ENCODE data around the gene JUNB. TPM values are rescaled to one million over a fixed set of nuclear protein-coding genes. Genes with fewer than 3 reads are reported as not detected.

JUNB gene
- total and polyA plus RNA-seq, 10 of the 15 experiments (the other 5 are each of a cell fraction or from before 2014, with no cell fraction given), result 0.55 to 144 (median 68.3) TPM

- no peak for TF ChIP-seq CBX3 (IDR thresholded peaks at IDR 0.05; ENCODE audit: borderline replicate concordance, low read depth)
- no peak for TF ChIP-seq JUND (IDR thresholded peaks at IDR 0.05; ENCODE audit: low read depth, low read length)
- TF ChIP-seq IKZF2 (IDR thresholded peaks at IDR 0.05), result no peak
- no peak for TF ChIP-seq ZNF24 (IDR thresholded peaks at IDR 0.05)
- TF ChIP-seq, protein P1, sequence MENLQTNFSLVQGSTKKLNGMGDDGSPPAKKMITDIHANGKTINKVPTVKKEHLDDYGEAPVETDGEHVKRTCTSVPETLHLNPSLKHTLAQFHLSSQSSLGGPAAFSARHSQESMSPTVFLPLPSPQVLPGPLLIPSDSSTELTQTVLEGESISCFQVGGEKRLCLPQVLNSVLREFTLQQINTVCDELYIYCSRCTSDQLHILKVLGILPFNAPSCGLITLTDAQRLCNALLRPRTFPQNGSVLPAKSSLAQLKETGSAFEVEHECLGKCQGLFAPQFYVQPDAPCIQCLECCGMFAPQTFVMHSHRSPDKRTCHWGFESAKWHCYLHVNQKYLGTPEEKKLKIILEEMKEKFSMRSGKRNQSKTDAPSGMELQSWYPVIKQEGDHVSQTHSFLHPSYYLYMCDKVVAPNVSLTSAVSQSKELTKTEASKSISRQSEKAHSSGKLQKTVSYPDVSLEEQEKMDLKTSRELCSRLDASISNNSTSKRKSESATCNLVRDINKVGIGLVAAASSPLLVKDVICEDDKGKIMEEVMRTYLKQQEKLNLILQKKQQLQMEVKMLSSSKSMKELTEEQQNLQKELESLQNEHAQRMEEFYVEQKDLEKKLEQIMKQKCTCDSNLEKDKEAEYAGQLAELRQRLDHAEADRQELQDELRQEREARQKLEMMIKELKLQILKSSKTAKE (IDR thresholded peaks at IDR 0.05; ENCODE audit: low read depth, poor library complexity, severe bottlenecking), result no peak
These were observed 41.3 kb upstream of the JUNB start (continued) for GRCh38 chr19:12749938-12750521.

- H3K27ac ChIP-seq (ENCODE audit: control insufficient read depth, insufficient read depth), result no peak overlapping the region
- WGBS (ENCODE audit: insufficient coverage, insufficient replicate concordance, low lambda C conversion rate, missing lambda C conversion rate), result 27% methylated on average over 9 of the region's 9 CpGs
- H3K4me3 ChIP-seq, result no peak overlapping the region
- CTCF ChIA-PET, result no interaction called here
- H3K9me3 ChIP-seq (replicated peaks; ENCODE audit: control insufficient read depth, insufficient read depth, low read length), result peaks cover 11% of the 10 kb centered on the region; the same call in 1 of the 3 replicates
- intact Hi-C loops (cut with micrococcal nuclease; ENCODE audit: unreplicated experiment) (no loop called here), in situ Hi-C loops (cut with MboI) (no loop called here)
- DNase-seq (ENCODE audit: low read depth, low spot score) (no peak), ATAC-seq (no peak), FAIRE-seq (no peak)
- SMC1A ChIA-PET (ENCODE audit: uncharacterized antibody, unreplicated experiment), result no interaction called here
- no peak overlapping the region for H3K9ac ChIP-seq (ENCODE audit: control insufficient read depth, insufficient read depth, low read length)
- no peak overlapping the region for H2AFZ ChIP-seq (ENCODE audit: control insufficient read depth, low read depth, low read length)
- TF ChIP-seq FOXK2 (IDR thresholded peaks at IDR 0.05) (no peak), KDM1A (IDR thresholded peaks at IDR 0.05; ENCODE audit: borderline replicate concordance) (no peak), STAT3 (IDR thresholded peaks at IDR 0.05; ENCODE audit: low read depth, low read length) (no peak), RAD51 (IDR thresholded peaks at IDR 0.05) (no peak), SUZ12 (IDR thresholded peaks at IDR 0.05; ENCODE audit: unreplicated experiment) (no peak), PML (IDR thresholded peaks at IDR 0.05; ENCODE audit: low read length) (no peak), POLR2AphosphoS5 (IDR thresholded peaks at IDR 0.05; ENCODE audit: low read length) (no peak), E2F4 (IDR thresholded peaks at IDR 0.05; ENCODE audit: low read depth, low read length) (no peak), POLR2A (IDR thresholded peaks at IDR 0.05; ENCODE audit: low read depth, low read length) (no peak), IRF4 (IDR thresholded peaks at IDR 0.05; ENCODE audit: low read depth, low read length) (no peak), NFXL1 (IDR thresholded peaks at IDR 0.05; ENCODE audit: borderline replicate concordance) (no peak), RCOR1 (conservative IDR thresholded peaks at IDR 0.05; ENCODE audit: low read depth, low read length) (no peak), FOS (IDR thresholded peaks at IDR 0.05; ENCODE audit: borderline replicate concordance, extremely low read depth, insufficient read length) (no peak), CHD1 (IDR thresholded peaks at IDR 0.05; ENCODE audit: low read depth, low read length) (no peak), SUPT20H (IDR thresholded peaks at IDR 0.05; ENCODE audit: borderline replicate concordance, control insufficient read depth, low read depth, low read length) (no peak), EP300 (IDR thresholded peaks at IDR 0.05; ENCODE audit: borderline replicate concordance in 1 of 2, control insufficient read depth in 1 of 2, low read depth in 2 of 2, low read length in 2 of 2) (no peak), BRCA1 (IDR thresholded peaks at IDR 0.05; ENCODE audit: low read depth, low read length) (no peak)
- TF ChIP-seq, protein P2, sequence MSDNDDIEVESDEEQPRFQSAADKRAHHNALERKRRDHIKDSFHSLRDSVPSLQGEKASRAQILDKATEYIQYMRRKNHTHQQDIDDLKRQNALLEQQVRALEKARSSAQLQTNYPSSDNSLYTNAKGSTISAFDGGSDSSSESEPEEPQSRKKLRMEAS (IDR thresholded peaks at IDR 0.05; ENCODE audit: low read depth, low read length), result no peak
- no peaks in the 10 kb centered on the region for H3K79me2 ChIP-seq (ENCODE audit: control insufficient read depth, insufficient read depth, low read length)
- POLR2A ChIA-PET, result no interaction called here
- no peaks in the 10 kb centered on the region for H3K27me3 ChIP-seq (replicated peaks in 1 of 2; ENCODE audit: control insufficient read depth in 2 of 2, insufficient read depth in 2 of 2, low read length in 1 of 2)
- H3K36me3 ChIP-seq (ENCODE audit: control insufficient read depth in 2 of 2, insufficient read depth in 2 of 2, low read length in 1 of 2), result peaks cover 0 to 6% of the 10 kb centered on the region in 2 experiments; a peak in 2 of 4 replicates
- H3K4me1 ChIP-seq (ENCODE audit: control insufficient read depth, insufficient read depth, low read length), result no peaks in the 10 kb centered on the region
- H3K4me2 ChIP-seq (ENCODE audit: control insufficient read depth, insufficient read depth), result no peak overlapping the region
- RAD21 ChIA-PET (ENCODE audit: unreplicated experiment), result no interaction called here
- BruUV-seq (replicated peaks), result no TSS peak
- no peaks in the 10 kb centered on the region for H4K20me1 ChIP-seq (ENCODE audit: control insufficient read depth, insufficient read depth)
These were observed 40.4 kb upstream of the JUNB start for GRCh38 chr19:12750851-12751250.

Measured in GM12878 (cell line).